ENCODE data around the gene CLEC4D.

- TF ChIP-seq NFIC (IDR thresholded peaks at IDR 0.05) (no peak), FOXM1 (IDR thresholded peaks at IDR 0.05; ENCODE audit: borderline replicate concordance, low read depth) (no peak), EGR1 (IDR thresholded peaks at IDR 0.05) (no peak), CEBPB (IDR thresholded peaks at IDR 0.05) (no peak), TAF1 (IDR thresholded peaks at IDR 0.05; ENCODE audit: low read depth) (no peak), USF1 (IDR thresholded peaks at IDR 0.05) (no peak), RAD21 (IDR thresholded peaks at IDR 0.05; ENCODE audit: low read depth) (no peak; the same call in 1 of the 2 replicates), EP300 (IDR thresholded peaks at IDR 0.05; ENCODE audit: borderline replicate concordance) (no peak), TEAD4 (IDR thresholded peaks at IDR 0.05) (no peak), YY1 (IDR thresholded peaks at IDR 0.05; ENCODE audit: low read depth) (no peak), TCF12 (IDR thresholded peaks at IDR 0.05; ENCODE audit: low read depth) (no peak), CREB1 (IDR thresholded peaks at IDR 0.05; ENCODE audit: low read depth) (no peak)
- TF ChIP-seq, protein P1, sequence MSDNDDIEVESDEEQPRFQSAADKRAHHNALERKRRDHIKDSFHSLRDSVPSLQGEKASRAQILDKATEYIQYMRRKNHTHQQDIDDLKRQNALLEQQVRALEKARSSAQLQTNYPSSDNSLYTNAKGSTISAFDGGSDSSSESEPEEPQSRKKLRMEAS (IDR thresholded peaks at IDR 0.05), result no peak
- TF ChIP-seq, protein P2, sequence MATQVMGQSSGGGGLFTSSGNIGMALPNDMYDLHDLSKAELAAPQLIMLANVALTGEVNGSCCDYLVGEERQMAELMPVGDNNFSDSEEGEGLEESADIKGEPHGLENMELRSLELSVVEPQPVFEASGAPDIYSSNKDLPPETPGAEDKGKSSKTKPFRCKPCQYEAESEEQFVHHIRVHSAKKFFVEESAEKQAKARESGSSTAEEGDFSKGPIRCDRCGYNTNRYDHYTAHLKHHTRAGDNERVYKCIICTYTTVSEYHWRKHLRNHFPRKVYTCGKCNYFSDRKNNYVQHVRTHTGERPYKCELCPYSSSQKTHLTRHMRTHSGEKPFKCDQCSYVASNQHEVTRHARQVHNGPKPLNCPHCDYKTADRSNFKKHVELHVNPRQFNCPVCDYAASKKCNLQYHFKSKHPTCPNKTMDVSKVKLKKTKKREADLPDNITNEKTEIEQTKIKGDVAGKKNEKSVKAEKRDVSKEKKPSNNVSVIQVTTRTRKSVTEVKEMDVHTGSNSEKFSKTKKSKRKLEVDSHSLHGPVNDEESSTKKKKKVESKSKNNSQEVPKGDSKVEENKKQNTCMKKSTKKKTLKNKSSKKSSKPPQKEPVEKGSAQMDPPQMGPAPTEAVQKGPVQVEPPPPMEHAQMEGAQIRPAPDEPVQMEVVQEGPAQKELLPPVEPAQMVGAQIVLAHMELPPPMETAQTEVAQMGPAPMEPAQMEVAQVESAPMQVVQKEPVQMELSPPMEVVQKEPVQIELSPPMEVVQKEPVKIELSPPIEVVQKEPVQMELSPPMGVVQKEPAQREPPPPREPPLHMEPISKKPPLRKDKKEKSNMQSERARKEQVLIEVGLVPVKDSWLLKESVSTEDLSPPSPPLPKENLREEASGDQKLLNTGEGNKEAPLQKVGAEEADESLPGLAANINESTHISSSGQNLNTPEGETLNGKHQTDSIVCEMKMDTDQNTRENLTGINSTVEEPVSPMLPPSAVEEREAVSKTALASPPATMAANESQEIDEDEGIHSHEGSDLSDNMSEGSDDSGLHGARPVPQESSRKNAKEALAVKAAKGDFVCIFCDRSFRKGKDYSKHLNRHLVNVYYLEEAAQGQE (IDR thresholded peaks at IDR 0.05; ENCODE audit: low read depth), result no peak
These were observed 13.7 kb upstream of the CLEC4D start for GRCh38 chr12:8499616-8500015.
